Kidney epithelial cell (primary cell): Measurements from ENCODE around the gene G6PC2. TPM values are rescaled to one million over a fixed set of nuclear protein-coding genes. Genes with fewer than 3 reads are reported as not detected.

Source experiments
- DNase-seq: peaks from one replicate; pipeline ENCODE4 v3.0.0-alpha.2; 2010; ENCODE audit warnings: low read depth
- H3K27me3 ChIP-seq: 2 replicates; pipeline ENCODE4 v1.6.0; 2011; ENCODE audit warnings: low read length; ENCODE audit not compliant: control insufficient read depth, insufficient read depth
- H3K36me3 ChIP-seq: 2 replicates; pipeline ENCODE4 v1.5.1; 2011; ENCODE audit warnings: low read length; ENCODE audit not compliant: control insufficient read depth, insufficient read depth
- H3K4me3 ChIP-seq: 2 replicates; pipeline ENCODE4 v1.5.1; 2011; ENCODE audit warnings: low read depth, mild to moderate bottlenecking, control low read depth, low read length
- CTCF ChIP-seq: IDR thresholded peaks from 2 replicates; pipeline ENCODE4 v1.5.1; 2011; ENCODE audit warnings: mild to moderate bottlenecking, moderate library complexity, low read length, control low read depth, inconsistent platforms; ENCODE audit not compliant: insufficient read depth, poor library complexity, severe bottlenecking
- total RNA-seq: library from RNA; depleted of rRNA; stranded (reverse); fragments of >200 nt; gene quantifications from 2 replicates; pipeline ENCODE4 v1.2.3, GENCODE V29; 2015

Gene G6PC2
- total RNA-seq, 1 donor from 2014 or later = not detected

DNA sequence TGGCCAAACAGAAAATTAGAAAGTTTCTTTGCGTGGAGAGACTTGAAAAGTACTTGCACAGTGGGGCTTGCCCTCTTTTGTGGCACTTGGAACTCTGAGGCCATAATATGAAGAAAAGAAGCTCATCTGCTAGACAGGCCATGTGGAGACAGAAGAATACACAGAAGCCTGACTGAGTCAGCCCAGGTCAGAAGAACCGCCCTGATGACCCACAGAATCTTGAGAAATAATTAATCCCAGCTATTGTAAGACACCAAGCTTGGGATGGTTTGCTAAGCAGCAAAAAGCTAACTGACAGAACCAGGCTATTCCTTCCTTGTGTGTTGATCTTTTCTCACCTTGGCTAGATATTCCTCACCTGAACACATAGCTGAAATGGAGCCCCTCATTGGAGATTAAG is 33.7 kb downstream of the G6PC2 start:
- H3K4me3 ChIP-seq = no peak overlapping the region
- no peak for DNase-seq
- no peak for TF ChIP-seq CTCF
- H3K36me3 ChIP-seq = no peaks in the 10 kb centered on the region
- no peaks in the 10 kb centered on the region for H3K27me3 ChIP-seq

- H3K36me3 ChIP-seq = no peaks in the 10 kb centered on the region
- no peak for TF ChIP-seq CTCF
- H3K27me3 ChIP-seq = no peaks in the 10 kb centered on the region
- no peak for DNase-seq
- no peak overlapping the region for H3K4me3 ChIP-seq
Observed at GRCh38 chr2:168935810-168936581, 34.9 kb downstream of the G6PC2 start.

GRCh38 chr2:168939061-168939460 is 38.0 kb downstream of the G6PC2 start:
- DNase-seq = no peak
- Histone ChIP-seq H3K4me3 (no peak overlapping the region), H3K27me3 (no peaks in the 10 kb centered on the region), H3K36me3 (no peaks in the 10 kb centered on the region)
- no peak for TF ChIP-seq CTCF

- DNase-seq = no peak
- no peaks in the 10 kb centered on the region for H3K36me3 ChIP-seq
- no peak overlapping the region for H3K4me3 ChIP-seq
- no peak for TF ChIP-seq CTCF
- H3K27me3 ChIP-seq = no peaks in the 10 kb centered on the region
Observed at GRCh38 chr2:168939918-168940317, 38.8 kb downstream of the G6PC2 start.

DNA sequence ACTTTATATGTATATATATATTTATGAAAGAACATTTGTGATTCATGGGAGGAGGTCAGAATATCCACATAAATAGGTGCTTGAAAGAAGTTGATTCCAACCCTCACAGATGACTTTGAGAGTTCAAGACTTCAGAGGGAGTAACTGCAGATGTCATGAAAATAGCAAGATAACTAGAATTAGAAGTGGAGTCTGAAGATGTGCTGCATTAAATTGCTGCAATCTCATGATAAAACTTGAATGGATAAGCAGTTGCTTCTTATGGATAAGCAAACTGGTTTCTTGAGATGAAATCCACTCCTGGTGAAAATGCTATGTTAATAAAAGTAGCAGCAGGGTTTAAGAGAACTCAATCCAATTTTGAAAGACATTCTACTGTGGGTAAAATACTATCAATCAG is 40.2 kb downstream of the G6PC2 start:
- Histone ChIP-seq H3K27me3 (no peaks in the 10 kb centered on the region), H3K36me3 (no peaks in the 10 kb centered on the region), H3K4me3 (no peak overlapping the region)
- no peak for TF ChIP-seq CTCF
- DNase-seq = no peak

GRCh38 chr2:168944065-168944464 is 43.0 kb downstream of the G6PC2 start:
- Histone ChIP-seq H3K4me3 (no peak overlapping the region), H3K36me3 (no peaks in the 10 kb centered on the region), H3K27me3 (no peaks in the 10 kb centered on the region)
- no peak for DNase-seq
- TF ChIP-seq CTCF = no peak
